OCI-LY1 (cell line): ENCODE results near the gene CAVIN1.
"Not testable (repeated sequence)": the region's sequence is repeated elsewhere in the genome, so short reads cannot be mapped to it uniquely, and the experiment has no call there.

Experiments
- H2AFZ ChIP-seq: fragments of 200-600 bp; sonication (generic), shearing (Covaris generic); 2 replicates; pipeline ENCODE4 v1.6.0; 2014; ENCODE audit warnings: antibody characterized with exemption, mild to moderate bottlenecking, low read length
- H3F3A ChIP-seq: fragments of 200-600 bp; sonication (generic), shearing (Covaris generic); 2 replicates; pipeline ENCODE4 v1.6.0; 2014; ENCODE audit warnings: mild to moderate bottlenecking, antibody characterized with exemption, low read length, moderate library complexity; ENCODE audit not compliant: insufficient read depth
- H3K27ac ChIP-seq: fragments of 200-600 bp; sonication (generic); 2 replicates; pipeline ENCODE4 v1.5.1; 2014; ENCODE audit warnings: low read length, mixed run types, mild to moderate bottlenecking, low read depth; ENCODE audit not compliant: poor library complexity, severe bottlenecking
- H3K27me3 ChIP-seq: fragments of 200-600 bp; sonication (generic); 2 replicates; pipeline ENCODE4 v1.6.0; 2014; ENCODE audit warnings: antibody characterized with exemption, mild to moderate bottlenecking, low read length, moderate library complexity; ENCODE audit not compliant: insufficient read depth
- H3K36me3 ChIP-seq: fragments of 200-600 bp; sonication (generic); 2 replicates; pipeline ENCODE4 v1.6.1; 2014; ENCODE audit warnings: mild to moderate bottlenecking, antibody characterized with exemption, low read length, moderate library complexity, mixed read lengths; ENCODE audit not compliant: insufficient read depth
- H3K4me1 ChIP-seq: fragments of 200-600 bp; sonication (generic); 2 replicates; pipeline ENCODE4 v1.5.1; 2014; ENCODE audit warnings: mild to moderate bottlenecking, low read length, moderate library complexity; ENCODE audit not compliant: insufficient read depth, severe bottlenecking
- H3K4me2 ChIP-seq: fragments of 200-600 bp; sonication (generic), shearing (Covaris generic); 2 replicates; pipeline ENCODE4 v1.6.1; 2014; ENCODE audit warnings: low read length
- H3K4me3 ChIP-seq: fragments of 200-600 bp; sonication (generic); 2 replicates; pipeline ENCODE4 v1.5.1; 2014; ENCODE audit warnings: low read length, low read depth, mild to moderate bottlenecking, mixed read lengths; ENCODE audit not compliant: poor library complexity, severe bottlenecking
- H3K79me2 ChIP-seq: fragments of 200-600 bp; shearing (Covaris generic); 2 replicates; pipeline ENCODE4 v1.6.1; 2016; ENCODE audit warnings: mixed run types, low read length, mixed read lengths; ENCODE audit not compliant: insufficient read depth
- H3K9ac ChIP-seq: fragments of 200-600 bp; sonication (generic), shearing (Covaris generic); 2 replicates; pipeline ENCODE4 v1.6.1; 2014; ENCODE audit warnings: mild to moderate bottlenecking, low read length, mixed read lengths
- H3K9me2 ChIP-seq: fragments of 200-600 bp; sonication (generic), shearing (Covaris generic); 2 replicates; pipeline ENCODE4 v1.6.1; 2014; ENCODE audit warnings: low read depth, mild to moderate bottlenecking, low read length, mixed read lengths
- H3K9me3 ChIP-seq: fragments of 200-600 bp; shearing (Covaris generic); 2 replicates; pipeline ENCODE4 v1.6.1; 2014; ENCODE audit warnings: low read length, mixed read lengths
- H4K20me1 ChIP-seq: fragments of 200-600 bp; sonication (generic), shearing (Covaris generic); 2 replicates; pipeline ENCODE4 v1.6.0; 2016; ENCODE audit warnings: mild to moderate bottlenecking, low read length; ENCODE audit not compliant: insufficient read depth
- EZH2 ChIP-seq: fragments of 200-600 bp; sonication (generic), shearing (Covaris generic); IDR thresholded peaks from 2 replicates; pipeline ENCODE4 v1.8.0; 2017; ENCODE audit warnings: borderline replicate concordance, mixed run types, mild to moderate bottlenecking, antibody characterized with exemption, low read length, moderate library complexity, mixed read lengths
- TF ChIP-seq, protein P1 (sequence below): fragments of 200-600 bp; sonication (generic), shearing (Covaris generic); IDR thresholded peaks from 2 replicates; pipeline ENCODE4 v1.5.1; 2017; ENCODE audit warnings: mild to moderate bottlenecking, antibody characterized with exemption, low read length, moderate library complexity, mixed read lengths

Gene CAVIN1

GRCh38 chr17:42366176-42367023 is 56.7 kb downstream of the CAVIN1 start:
- H3K79me2 ChIP-seq, result not testable (repeated sequence)

GRCh38 chr17:42365136-42365535 is 57.9 kb downstream of the CAVIN1 start:
- no peaks in the 10 kb centered on the region for H3K36me3 ChIP-seq
- no peak overlapping the region for H2AFZ ChIP-seq
- H3K79me2 ChIP-seq, result no peaks in the 10 kb centered on the region
- H3K9ac ChIP-seq, result no peak overlapping the region
- H3K9me2 ChIP-seq, result no peaks in the 10 kb centered on the region
- TF ChIP-seq, protein P1, sequence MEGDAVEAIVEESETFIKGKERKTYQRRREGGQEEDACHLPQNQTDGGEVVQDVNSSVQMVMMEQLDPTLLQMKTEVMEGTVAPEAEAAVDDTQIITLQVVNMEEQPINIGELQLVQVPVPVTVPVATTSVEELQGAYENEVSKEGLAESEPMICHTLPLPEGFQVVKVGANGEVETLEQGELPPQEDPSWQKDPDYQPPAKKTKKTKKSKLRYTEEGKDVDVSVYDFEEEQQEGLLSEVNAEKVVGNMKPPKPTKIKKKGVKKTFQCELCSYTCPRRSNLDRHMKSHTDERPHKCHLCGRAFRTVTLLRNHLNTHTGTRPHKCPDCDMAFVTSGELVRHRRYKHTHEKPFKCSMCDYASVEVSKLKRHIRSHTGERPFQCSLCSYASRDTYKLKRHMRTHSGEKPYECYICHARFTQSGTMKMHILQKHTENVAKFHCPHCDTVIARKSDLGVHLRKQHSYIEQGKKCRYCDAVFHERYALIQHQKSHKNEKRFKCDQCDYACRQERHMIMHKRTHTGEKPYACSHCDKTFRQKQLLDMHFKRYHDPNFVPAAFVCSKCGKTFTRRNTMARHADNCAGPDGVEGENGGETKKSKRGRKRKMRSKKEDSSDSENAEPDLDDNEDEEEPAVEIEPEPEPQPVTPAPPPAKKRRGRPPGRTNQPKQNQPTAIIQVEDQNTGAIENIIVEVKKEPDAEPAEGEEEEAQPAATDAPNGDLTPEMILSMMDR, result no peak
- no peak for TF ChIP-seq EZH2
- H3K9me3 ChIP-seq, result no peaks in the 10 kb centered on the region
- no peaks in the 10 kb centered on the region for H3F3A ChIP-seq
- H3K4me3 ChIP-seq, result no peak overlapping the region
- H4K20me1 ChIP-seq, result no peaks in the 10 kb centered on the region
- H3K4me1 ChIP-seq, result no peaks in the 10 kb centered on the region
- H3K27ac ChIP-seq, result no peak overlapping the region
- no peaks in the 10 kb centered on the region; the same call in 1 of the 2 replicates for H3K27me3 ChIP-seq
- no peak overlapping the region for H3K4me2 ChIP-seq

More at GRCh38 chr17:42366176-42367023, 56.7 kb downstream of the CAVIN1 start:
- H3K4me1 ChIP-seq, H4K20me1 ChIP-seq, H3K9ac ChIP-seq, H3K9me3 ChIP-seq, H3K27ac ChIP-seq, H3K4me3 ChIP-seq, H3K36me3 ChIP-seq, H3K9me2 ChIP-seq, H3K4me2 ChIP-seq, H3K27me3 ChIP-seq, H2AFZ ChIP-seq, H3F3A ChIP-seq: not testable (repeated sequence)

- Histone ChIP-seq H3K79me2 (no peaks in the 10 kb centered on the region), H3K36me3 (no peaks in the 10 kb centered on the region), H3K9me2 (no peaks in the 10 kb centered on the region), H3K4me3 (no peak overlapping the region), H3F3A (no peaks in the 10 kb centered on the region), H3K4me1 (no peaks in the 10 kb centered on the region), H3K27me3 (no peaks in the 10 kb centered on the region; the same call in 1 of the 2 replicates), H3K9me3 (no peaks in the 10 kb centered on the region), H2AFZ (no peak overlapping the region), H4K20me1 (no peaks in the 10 kb centered on the region), H3K27ac (no peak overlapping the region), H3K9ac (no peak overlapping the region), H3K4me2 (no peak overlapping the region)
- TF ChIP-seq EZH2, result no peak
- TF ChIP-seq, protein P1, result no peak
Measured at GRCh38 chr17:42363767-42364585, 59.1 kb downstream of the CAVIN1 start.
